Stimulated activated CD8-positive, alpha-beta memory T cell treated with anti-CD3 and anti-CD28 coated beads, Interleukin-2, amount 100 ng/mL, for 48 hours (primary cell): ENCODE measurements around the gene ABCA13.

ENCODE experiments used
- DNase-seq, 2 donors: peaks; one replicate each; pipeline ENCODE4 v3.0.0-alpha.2; 2020; ENCODE audit warnings: low read depth in 2 of 2

The ABCA13 gene

GRCh38 chr7:48365010-48365409 is 193.8 kb downstream of the ABCA13 start:
- no peak for DNase-seq

DNA sequence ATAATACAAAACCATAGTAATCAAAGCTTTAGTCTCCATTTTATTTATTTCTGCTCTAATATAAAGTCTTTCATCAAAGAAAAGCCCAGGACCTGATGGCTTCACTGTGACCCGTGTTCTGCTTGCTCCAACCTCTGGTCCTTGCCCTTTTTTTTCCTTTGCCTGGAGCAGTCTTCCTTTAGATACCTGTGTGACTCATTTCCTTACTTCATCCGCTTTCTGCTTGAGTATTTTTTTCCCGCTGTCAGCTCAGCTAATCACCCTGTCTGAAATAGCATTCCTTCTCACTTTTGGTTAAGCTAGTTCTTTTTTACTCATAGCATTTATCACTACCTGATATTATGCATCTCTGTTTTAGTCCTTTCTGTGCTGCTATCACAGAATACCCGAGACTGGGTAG is 194.8 kb downstream of the ABCA13 start:
- DNase-seq = no peak

DNA sequence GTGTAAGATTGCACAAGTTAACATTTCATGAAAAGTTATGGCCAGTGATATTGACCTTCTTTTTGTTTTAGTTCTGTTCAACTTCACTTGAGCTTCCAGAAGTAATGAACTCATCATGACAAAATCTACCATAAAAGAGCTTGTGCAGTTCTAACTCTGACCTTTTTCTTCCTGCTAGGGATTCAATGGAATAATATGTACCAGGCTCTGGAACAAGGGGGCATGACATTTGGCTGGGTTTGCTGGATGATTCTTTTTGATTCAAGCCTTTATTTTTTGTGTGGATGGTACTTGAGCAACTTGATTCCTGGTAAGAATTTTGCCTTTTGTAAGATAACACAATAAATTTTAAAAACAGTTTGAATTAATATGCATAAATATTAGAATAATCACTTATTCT is 205.0 kb downstream of the ABCA13 start:
- no peak for DNase-seq

DNA sequence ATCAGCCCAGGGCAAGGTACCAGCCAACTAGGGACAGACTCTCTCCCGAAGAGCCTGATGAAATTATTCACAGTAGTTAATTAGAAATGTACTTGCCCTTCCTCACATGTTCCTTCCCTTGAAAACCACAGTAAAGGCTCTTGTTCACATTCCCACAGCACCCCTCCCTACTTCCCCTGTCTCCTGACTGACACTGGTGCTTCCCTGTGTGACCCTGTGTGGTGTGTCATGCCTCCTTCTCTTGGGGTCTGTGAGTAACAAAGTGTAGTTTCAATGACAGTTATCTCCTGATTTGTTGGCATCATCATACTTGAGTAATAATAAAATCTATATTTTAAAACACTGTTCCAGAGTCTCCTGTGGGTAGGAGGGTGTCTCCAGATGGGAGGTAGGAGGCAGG is 209.7 kb downstream of the ABCA13 start:
- no peak for DNase-seq

- DNase-seq = no peak
Observed at GRCh38 chr7:48381571-48381970, 210.3 kb downstream of the ABCA13 start.

- DNase-seq = no peak
Observed at GRCh38 chr7:48384180-48384752, 213.0 kb downstream of the ABCA13 start.

- no peak for DNase-seq
Observed at GRCh38 chr7:48387932-48388331, 216.7 kb downstream of the ABCA13 start.

DNA sequence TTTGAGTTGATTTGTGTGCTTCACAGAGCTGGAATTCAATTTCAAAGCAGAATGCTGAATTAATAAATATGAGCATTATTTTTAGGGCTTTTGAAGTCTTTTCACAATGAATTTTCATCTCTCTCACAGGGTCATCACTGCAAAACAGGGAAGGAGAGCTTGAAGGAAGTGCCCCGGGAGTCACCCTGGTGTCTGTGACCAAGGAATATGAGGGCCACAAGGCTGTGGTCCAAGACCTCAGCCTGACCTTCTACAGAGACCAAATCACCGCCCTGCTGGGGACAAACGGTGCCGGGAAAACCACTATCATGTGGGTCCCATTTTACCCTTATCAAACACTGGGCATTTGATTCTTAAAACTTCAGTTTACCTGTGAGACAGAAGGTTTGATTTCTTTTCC is 217.7 kb downstream of the ABCA13 start:
- no peak for DNase-seq

DNA sequence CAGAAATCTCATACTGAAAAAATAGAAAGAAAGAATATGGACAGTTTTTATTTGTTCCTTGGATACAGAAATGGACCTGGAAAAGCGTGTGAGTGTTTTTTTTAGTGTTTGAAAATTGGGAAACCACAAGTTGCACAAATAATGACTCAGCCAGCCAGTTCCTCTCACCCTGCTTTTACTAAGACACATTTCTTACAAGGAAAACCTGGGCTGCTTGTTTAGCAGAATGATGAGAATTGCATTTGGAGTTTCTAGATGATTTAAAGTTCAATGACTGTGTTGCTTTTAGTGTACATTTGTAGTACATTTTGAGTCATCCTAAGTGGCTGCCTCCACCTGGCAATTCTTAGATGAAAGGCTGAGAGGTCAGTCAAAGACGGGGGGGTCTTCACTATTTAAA is 218.7 kb downstream of the ABCA13 start:
- DNase-seq = no peak

GRCh38 chr7:48390388-48391327 is 219.4 kb downstream of the ABCA13 start:
- no peak for DNase-seq

GRCh38 chr7:48398191-48398590 is 226.9 kb downstream of the ABCA13 start:
- no peak for DNase-seq

DNA sequence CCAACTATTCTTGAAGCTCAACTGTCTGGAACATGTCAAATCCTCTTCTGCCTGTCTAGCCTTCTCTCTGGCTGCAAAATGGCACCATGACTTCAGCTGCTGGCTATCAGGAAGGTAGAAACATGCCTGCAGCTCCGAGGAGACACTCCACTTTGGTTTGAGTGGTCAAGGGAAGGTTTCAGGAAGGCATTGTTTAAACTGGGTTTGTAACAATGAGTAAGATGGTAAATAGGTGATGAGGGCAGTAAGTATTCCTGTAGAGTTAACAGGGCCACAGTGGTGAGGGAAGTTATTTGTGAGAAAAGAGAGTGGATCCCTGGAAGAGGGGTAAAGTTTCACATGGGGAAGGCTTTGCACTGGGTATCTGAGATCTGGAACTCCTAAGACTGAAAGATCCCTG is 231.5 kb downstream of the ABCA13 start:
- DNase-seq = no peak

DNA sequence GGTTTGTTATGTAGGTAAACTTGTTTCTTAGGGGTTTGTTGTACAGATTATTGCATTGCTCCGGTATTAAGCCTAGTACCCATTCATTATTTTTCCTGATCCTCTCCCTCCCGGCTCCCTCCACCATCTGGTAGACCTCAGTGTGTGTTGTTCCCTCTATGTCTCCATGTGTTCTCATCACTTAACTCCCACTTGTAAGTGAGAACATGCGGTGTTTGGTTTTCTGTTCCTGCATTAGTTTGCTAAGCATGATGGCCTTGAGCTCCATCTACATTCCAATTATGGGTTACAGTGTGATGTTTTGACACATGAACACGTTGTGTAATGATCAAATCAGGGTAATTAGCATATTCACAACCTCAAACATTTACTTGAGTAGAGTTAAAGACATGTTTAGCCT is 237.5 kb downstream of the ABCA13 start:
- no peak for DNase-seq

DNA sequence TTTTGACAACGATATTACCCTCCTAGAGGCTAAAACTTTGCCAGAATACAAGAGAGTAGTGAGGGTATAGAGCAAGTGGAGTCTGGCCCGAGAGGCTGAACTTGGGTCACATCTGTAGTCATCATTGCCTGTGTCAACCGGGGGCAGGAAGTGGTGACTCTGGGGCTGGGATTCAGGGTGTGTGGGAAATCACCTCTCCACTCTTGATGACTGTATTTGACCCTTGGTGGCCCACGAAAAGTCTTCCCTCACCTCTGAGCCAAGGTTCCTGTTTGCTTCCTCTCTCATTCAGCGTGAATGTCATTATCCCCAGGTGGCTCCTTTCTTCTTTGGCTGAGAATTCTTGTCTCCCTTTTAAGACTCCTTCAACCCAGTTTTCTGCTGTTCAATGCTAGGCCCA is 240.4 kb downstream of the ABCA13 start:
- no peak for DNase-seq

- no peak for DNase-seq
Observed at GRCh38 chr7:48414011-48414732, 242.9 kb downstream of the ABCA13 start.

DNA sequence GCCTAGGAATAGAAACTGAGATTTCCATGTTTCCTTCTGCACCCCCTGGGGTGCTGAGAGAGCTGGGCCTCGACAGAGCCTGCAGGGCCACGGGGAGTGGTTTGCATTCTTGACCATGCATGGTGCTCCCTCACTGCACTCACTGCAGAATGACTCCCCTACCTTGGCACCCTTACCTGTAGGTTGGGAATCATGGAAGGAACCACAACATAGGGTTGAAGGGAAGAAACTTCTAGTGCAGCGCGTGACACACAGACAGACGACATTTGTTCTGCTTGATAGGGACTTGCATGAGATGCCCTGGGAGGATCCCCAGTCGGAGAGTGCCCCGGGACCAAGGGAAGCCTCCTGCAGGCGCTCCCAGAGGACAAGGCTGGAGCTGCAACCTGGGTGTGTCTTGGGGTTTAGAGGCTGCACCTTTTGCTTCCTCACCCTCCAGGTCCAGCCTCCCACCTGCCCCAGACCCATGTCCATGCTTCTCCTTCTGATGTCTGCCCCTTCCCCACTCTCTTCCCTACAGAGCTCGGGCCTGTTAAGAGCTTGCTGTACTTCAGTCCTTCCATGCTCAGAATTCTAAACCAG is 245.2 kb downstream of the ABCA13 start:
- DNase-seq = no peak

DNA sequence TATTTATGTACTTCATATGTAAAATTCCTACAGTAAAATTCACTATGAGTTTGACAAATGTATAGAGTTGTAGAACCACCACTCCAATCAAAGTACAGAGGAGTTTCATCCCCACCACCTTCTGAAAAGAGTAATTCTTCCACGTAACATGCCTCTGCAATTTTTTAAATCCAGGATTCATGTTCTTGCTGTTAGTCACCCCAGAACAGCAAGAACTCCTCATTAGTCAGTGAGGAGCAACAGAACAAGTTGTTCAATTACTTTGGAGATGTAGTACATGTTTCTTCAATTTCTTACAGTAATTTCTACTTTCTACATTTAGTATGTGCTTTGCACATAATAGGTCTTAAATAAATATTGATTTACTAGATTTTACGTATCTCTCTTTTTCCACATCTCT is 248.1 kb downstream of the ABCA13 start:
- DNase-seq = no peak

- DNase-seq = no peak
Observed at GRCh38 chr7:48420206-48420605, 248.9 kb downstream of the ABCA13 start.

DNA sequence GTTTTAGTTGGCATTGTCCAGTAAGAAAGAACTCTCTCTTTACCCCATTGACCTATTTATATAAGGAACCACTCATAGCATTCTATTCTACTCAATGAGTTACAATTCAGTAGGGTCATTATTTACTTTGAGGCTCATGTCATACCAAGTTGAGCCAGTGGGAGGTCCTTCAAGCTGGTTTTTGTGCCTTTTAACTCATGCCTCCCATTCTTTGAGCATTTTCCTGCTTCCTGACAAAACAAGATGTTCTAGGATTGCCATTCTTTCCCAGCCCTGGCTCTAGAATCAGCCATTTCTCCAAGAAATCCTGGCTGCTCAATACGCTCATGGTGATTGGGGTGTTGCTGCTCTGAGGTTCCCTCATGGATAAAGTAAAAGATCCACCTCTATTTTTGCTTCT is 250.1 kb downstream of the ABCA13 start:
- DNase-seq = no peak

GRCh38 chr7:48424731-48425130 is 253.5 kb downstream of the ABCA13 start:
- DNase-seq = no peak

DNA sequence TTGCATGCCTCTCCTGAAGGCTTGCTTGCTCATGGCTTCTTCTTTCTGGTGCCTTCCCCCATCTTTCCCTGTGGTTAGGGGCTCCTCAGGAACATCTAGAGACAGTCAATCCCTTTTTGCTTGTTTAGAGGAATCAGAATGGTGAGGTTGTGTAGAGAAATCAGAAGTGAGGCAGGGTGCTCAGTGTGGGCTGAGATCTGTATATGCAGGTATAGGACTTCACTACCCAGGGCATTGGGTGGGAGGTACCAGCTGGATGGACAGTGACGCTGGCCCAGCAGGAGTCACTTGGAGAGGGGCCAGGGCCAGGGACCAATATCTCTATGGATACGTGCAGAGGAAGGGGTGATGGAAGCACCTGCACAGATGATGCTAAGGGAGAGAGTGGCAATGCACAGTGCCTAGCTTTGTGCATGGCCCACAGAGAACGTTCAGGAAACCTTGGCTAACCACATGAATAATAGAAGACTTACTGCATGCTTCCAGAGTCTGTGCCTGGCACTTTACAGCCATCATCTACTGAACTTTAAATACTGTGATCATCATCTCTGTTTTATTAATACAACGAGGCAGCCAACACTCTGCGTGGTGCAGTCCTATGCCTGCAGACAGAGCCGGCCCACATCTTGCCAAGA is 255.2 kb downstream of the ABCA13 start:
- no peak for DNase-seq
